NCI-H446 (cell line): ENCODE results near the gene ANKS3.

Experiments used
- DNase-seq, 2 experiments: peaks; one replicate each; lab custom pipeline; 2025; lab: John Stamatoyannopoulos, UW

The ANKS3 gene

GRCh38 chr16:4668313-4668960 is 65.6 kb downstream of the ANKS3 start:
- DNase-seq, result no peak

GRCh38 chr16:4667203-4667963 is 66.7 kb downstream of the ANKS3 start:
- no peak for DNase-seq

GRCh38 chr16:4666537-4667202 is 67.4 kb downstream of the ANKS3 start:
- DNase-seq, result no peak

- DNase-seq, result no peak
Observed at GRCh38 chr16:4664538-4665418, 69.3 kb downstream of the ANKS3 start.

GRCh38 chr16:4663777-4664465 is 70.2 kb downstream of the ANKS3 start:
- no peak for DNase-seq

- DNase-seq, result no peak
Observed at GRCh38 chr16:4663465-4663776, 70.7 kb downstream of the ANKS3 start.

GRCh38 chr16:4661661-4662060 is 72.4 kb downstream of the ANKS3 start:
- DNase-seq, result peak in 1 of 2 experiments; percentile 43

GRCh38 chr16:4660454-4661007 is 73.5 kb downstream of the ANKS3 start:
- no peak for DNase-seq

GRCh38 chr16:4659363-4660353 is 74.4 kb downstream of the ANKS3 start:
- DNase-seq, result no peak

GRCh38 chr16:4656695-4657686 is 77.1 kb downstream of the ANKS3 start:
- DNase-seq, result no peak

GRCh38 chr16:4656221-4656620 is 77.8 kb downstream of the ANKS3 start:
- no peak for DNase-seq

- no peak for DNase-seq
Observed at GRCh38 chr16:4655801-4656200, 78.3 kb downstream of the ANKS3 start.

- no peak for DNase-seq
Observed at GRCh38 chr16:4654964-4655590, 79.0 kb downstream of the ANKS3 start.

GRCh38 chr16:4654011-4654963 is 79.8 kb downstream of the ANKS3 start:
- no peak for DNase-seq

GRCh38 chr16:4652561-4652960 is 81.5 kb downstream of the ANKS3 start:
- DNase-seq, result no peak

GRCh38 chr16:4651827-4652226 is 82.2 kb downstream of the ANKS3 start:
- no peak for DNase-seq

GRCh38 chr16:4650443-4651074 is 83.5 kb downstream of the ANKS3 start:
- peak; percentile 2 to 51 for DNase-seq
